ENCODE results near the gene FRS2.

The FRS2 gene, protein sequence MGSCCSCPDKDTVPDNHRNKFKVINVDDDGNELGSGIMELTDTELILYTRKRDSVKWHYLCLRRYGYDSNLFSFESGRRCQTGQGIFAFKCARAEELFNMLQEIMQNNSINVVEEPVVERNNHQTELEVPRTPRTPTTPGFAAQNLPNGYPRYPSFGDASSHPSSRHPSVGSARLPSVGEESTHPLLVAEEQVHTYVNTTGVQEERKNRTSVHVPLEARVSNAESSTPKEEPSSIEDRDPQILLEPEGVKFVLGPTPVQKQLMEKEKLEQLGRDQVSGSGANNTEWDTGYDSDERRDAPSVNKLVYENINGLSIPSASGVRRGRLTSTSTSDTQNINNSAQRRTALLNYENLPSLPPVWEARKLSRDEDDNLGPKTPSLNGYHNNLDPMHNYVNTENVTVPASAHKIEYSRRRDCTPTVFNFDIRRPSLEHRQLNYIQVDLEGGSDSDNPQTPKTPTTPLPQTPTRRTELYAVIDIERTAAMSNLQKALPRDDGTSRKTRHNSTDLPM

DNA sequence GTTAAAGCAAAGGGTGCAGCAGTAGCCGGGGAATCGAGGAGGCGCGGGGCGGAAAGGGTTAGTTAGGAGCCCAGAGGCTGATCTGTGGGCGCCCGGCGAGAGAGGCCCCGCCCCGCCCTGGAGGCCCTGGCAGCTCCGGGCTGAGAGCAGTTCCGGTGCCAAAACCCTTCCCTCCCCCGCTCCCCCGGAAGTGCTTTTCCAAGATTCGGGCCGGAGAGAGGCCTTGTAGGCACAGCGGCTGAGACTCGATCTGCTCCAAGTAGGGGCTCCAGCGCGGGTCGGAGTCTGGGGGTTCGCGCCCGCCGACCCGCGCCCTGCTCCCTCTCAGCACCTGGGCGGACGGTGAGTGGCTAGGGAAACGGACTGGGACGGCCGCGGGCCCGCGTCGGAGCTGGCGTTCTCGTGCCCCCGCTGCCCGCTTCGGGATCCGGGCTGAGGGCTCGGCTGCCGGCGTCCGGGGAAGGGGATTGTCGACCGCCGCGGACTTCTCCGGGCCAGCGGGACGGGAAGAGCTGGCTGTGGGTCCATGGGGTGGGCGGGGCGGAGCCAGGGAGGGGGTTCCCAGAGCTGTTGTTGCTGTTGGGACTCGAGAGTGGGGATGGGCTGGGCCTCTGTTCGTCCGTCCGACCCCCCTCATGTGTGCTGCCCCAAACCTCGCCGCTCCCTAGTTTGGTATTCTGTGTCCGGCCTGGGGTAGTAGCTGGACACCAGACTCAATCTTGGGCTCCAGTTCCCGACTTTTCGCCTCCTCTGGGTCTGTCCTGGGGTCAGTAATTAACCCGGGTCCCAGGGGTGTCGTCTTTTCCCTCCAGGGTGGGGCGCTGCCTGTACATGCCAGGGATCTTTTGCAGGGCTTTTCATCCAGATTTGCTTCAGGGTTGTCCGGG, at the start of gene FRS2:
TSS of gene FRS2 (plus strand) at position 200 of the 887 bp plus-strand sequence. CDS start 98,643 bp downstream, outside the sequence.
- Histone ChIP-seq H3K4me3 (peak within 1 kb of the TSS; percentile 100), H3K27ac (peak within 1 kb of the TSS; percentile 79 to 98)
- peak; percentile 95 for DNase-seq (ENCODE audit: low spot score)
- no peak for TF ChIP-seq CTCF (IDR thresholded peaks at IDR 0.05)

- no peak overlapping the region for H3K4me3 ChIP-seq
- no peak for DNase-seq (ENCODE audit: low spot score)
- no peak for TF ChIP-seq CTCF (IDR thresholded peaks at IDR 0.05)
- H3K27ac ChIP-seq, result no peak overlapping the region
These were observed 48.6 kb upstream of the FRS2 start for GRCh38 chr12:69421548-69421947.

DNA sequence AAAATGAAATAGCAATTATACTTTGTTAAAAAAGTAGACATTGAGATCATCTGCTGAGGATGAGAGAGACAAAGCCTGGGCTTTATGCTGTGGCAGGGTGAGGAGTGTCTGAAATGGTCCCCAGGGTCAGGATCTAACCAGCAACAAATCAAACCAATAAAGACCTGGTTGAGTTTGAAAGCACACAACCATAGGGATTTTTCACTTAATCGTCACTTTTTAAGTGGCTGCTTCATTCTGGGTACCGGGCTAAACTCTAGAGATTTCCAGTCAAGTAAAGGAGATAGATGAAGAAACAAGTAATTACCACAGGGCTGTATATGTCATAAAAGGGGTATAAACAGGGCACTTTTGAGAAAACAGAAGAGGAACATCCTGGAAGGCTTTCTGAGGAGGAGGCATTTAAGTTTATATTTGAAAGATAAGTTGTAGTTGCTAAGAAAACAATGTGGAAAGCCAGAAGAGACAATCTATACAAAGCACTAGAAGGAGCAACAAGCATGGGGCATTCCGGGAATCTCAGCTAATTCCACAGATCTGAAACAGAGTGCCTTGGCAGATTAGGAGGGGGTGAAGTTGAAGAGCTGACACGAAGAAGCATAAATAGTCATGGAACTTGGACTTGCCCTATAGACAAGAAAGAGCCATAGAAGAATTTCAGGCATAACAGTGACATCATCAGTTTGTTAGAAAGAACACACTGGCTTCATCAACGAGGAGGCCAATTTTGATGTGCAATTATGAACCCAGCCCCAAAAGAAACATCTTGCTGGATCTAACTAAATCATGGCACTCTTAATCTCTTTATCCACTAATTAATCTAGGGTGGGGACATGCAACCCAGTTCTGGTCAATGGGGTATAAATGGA, 46.9 kb upstream of the FRS2 start:
- no peak overlapping the region for H3K27ac ChIP-seq
- DNase-seq (ENCODE audit: low spot score), result no peak

DNA sequence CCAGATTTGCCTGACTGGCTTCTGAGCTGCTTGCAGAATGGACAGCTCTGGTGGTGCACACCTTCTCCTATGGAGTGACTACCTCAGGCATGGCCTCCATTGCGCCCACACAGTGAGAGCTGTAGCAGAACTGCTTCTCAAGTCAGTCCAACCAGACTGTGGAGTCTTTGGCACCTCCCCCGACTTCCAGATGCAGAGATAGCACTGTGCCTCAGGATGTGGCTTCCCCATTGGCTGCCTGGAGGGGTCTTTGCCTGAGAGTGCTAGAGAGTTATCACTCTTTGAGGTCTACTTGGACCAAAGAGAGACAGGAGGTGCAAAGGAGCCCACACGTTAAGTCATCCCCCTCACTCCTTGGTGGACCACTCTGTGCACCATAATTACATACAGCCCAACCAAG, 44.8 kb upstream of the FRS2 start:
- H3K27ac ChIP-seq, result no peak overlapping the region
- TF ChIP-seq CTCF (IDR thresholded peaks at IDR 0.05), result no peak
- DNase-seq (ENCODE audit: low spot score), result no peak
- no peak overlapping the region for H3K4me3 ChIP-seq

More for the DNA sequence above, 46.9 kb upstream of the FRS2 start:
- TF ChIP-seq CTCF (IDR thresholded peaks at IDR 0.05), result no peak
- no peak overlapping the region for H3K4me3 ChIP-seq

- no peak overlapping the region for H3K27ac ChIP-seq
- no peak for TF ChIP-seq CTCF (IDR thresholded peaks at IDR 0.05)
These were observed 41.7 kb upstream of the FRS2 start for GRCh38 chr12:69428351-69429073.

More at GRCh38 chr12:69428351-69429073, 41.7 kb upstream of the FRS2 start:
- no peak overlapping the region for H3K4me3 ChIP-seq
- DNase-seq (ENCODE audit: low spot score), result no peak

Measured in coronary artery (tissue), 2 donors.